Measurements from ENCODE around the gene AHCTF1.

DNA sequence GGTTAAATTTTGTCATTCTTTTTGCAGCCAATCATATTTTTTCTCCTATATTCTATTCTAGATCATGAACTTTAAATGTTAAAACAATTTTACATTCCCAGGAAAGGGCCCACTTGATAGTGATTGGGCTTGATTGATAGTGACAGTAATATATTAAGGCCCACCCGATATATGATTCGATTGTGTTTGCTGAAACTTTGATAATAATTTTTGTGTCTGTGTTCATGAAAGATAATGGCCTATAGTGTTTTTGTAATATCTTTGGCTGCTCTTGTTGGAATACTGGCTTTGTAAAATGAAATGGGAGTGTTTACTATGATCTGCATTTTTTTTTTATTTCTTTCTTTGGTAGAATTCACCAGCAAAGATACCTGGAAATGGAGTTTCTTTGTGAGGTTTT, 107.2 kb downstream of the AHCTF1 start:
- TF ChIP-seq, protein P1, sequence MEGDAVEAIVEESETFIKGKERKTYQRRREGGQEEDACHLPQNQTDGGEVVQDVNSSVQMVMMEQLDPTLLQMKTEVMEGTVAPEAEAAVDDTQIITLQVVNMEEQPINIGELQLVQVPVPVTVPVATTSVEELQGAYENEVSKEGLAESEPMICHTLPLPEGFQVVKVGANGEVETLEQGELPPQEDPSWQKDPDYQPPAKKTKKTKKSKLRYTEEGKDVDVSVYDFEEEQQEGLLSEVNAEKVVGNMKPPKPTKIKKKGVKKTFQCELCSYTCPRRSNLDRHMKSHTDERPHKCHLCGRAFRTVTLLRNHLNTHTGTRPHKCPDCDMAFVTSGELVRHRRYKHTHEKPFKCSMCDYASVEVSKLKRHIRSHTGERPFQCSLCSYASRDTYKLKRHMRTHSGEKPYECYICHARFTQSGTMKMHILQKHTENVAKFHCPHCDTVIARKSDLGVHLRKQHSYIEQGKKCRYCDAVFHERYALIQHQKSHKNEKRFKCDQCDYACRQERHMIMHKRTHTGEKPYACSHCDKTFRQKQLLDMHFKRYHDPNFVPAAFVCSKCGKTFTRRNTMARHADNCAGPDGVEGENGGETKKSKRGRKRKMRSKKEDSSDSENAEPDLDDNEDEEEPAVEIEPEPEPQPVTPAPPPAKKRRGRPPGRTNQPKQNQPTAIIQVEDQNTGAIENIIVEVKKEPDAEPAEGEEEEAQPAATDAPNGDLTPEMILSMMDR (conservative IDR thresholded peaks at IDR 0.05; ENCODE audit: low read depth in 2 of 2), result no peak
- TF ChIP-seq POLR2AphosphoS5 (IDR thresholded peaks at IDR 0.05; ENCODE audit: low read depth) (no peak), EZH2 (IDR thresholded peaks at IDR 0.05; ENCODE audit: low read depth, unreplicated experiment) (no peak), JUNB (IDR thresholded peaks at IDR 0.05; ENCODE audit: unreplicated experiment) (no peak), ZNF114 (CRISPR knock-in tag; IDR thresholded peaks at IDR 0.05) (no peak), EZH2phosphoT487 (IDR thresholded peaks at IDR 0.05; ENCODE audit: unreplicated experiment) (no peak), CREB1 (CRISPR knock-in tag; IDR thresholded peaks at IDR 0.05; ENCODE audit: low read depth) (no peak), STAT1 (IDR thresholded peaks at IDR 0.05; ENCODE audit: unreplicated experiment) (no peak)
- TF ChIP-seq, protein P2, sequence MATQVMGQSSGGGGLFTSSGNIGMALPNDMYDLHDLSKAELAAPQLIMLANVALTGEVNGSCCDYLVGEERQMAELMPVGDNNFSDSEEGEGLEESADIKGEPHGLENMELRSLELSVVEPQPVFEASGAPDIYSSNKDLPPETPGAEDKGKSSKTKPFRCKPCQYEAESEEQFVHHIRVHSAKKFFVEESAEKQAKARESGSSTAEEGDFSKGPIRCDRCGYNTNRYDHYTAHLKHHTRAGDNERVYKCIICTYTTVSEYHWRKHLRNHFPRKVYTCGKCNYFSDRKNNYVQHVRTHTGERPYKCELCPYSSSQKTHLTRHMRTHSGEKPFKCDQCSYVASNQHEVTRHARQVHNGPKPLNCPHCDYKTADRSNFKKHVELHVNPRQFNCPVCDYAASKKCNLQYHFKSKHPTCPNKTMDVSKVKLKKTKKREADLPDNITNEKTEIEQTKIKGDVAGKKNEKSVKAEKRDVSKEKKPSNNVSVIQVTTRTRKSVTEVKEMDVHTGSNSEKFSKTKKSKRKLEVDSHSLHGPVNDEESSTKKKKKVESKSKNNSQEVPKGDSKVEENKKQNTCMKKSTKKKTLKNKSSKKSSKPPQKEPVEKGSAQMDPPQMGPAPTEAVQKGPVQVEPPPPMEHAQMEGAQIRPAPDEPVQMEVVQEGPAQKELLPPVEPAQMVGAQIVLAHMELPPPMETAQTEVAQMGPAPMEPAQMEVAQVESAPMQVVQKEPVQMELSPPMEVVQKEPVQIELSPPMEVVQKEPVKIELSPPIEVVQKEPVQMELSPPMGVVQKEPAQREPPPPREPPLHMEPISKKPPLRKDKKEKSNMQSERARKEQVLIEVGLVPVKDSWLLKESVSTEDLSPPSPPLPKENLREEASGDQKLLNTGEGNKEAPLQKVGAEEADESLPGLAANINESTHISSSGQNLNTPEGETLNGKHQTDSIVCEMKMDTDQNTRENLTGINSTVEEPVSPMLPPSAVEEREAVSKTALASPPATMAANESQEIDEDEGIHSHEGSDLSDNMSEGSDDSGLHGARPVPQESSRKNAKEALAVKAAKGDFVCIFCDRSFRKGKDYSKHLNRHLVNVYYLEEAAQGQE (IDR thresholded peaks at IDR 0.05; ENCODE audit: unreplicated experiment), result no peak
- TF ChIP-seq, protein P3, sequence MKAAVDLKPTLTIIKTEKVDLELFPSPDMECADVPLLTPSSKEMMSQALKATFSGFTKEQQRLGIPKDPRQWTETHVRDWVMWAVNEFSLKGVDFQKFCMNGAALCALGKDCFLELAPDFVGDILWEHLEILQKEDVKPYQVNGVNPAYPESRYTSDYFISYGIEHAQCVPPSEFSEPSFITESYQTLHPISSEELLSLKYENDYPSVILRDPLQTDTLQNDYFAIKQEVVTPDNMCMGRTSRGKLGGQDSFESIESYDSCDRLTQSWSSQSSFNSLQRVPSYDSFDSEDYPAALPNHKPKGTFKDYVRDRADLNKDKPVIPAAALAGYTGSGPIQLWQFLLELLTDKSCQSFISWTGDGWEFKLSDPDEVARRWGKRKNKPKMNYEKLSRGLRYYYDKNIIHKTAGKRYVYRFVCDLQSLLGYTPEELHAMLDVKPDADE (IDR thresholded peaks at IDR 0.05), result no peak

Data from GM23338 (cell line).